ENCODE data around the gene SMG5.

Gene SMG5

DNA sequence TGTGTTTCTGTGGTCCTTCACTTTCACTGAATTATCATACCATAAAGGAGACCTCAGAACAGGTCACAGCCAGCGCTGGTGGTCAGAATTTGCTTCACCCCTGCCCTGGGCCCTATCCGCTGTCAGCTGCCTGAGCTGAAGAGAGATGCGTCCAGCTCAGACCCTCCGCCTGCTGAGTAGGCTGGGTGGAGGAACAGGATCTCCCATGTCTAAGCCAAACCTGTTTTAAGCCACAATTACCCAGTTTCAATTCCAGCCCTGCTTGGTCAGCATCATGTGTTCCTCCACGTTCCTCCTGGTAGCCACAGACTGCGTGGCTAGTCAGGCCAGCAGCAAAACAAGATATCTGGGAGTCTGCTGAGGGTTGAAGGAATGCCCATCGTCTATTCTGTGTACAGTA lies 54.1 kb downstream of the SMG5 start:
- ChIA-PET CTCF (interaction anchor here (1.0 to 8.7 kb wide), 3 partner anchors 74 to 136 kb away, joined by 3 to 210 read pairs (median 4); no protein-coding TSS in a partner anchor), POLR2A (interaction anchor here (0.9 kb wide), 1 partner anchor 35 kb away, joined by 3 read pairs; the partner anchor contains the start of gene SLC25A44)
- Histone ChIP-seq H3K4me3 (ENCODE audit: low read depth, low read length) (no peak overlapping the region), H3K36me3 (ENCODE audit: control insufficient read depth in 2 of 2, insufficient read depth in 1 of 2, low read length in 2 of 2) (peaks cover 4 to 18% of the 10 kb centered on the region in 2 experiments), H3K9me3 (ENCODE audit: control insufficient read depth, insufficient read depth, low read depth, low read length) (no peaks in the 10 kb centered on the region), H3K27ac (ENCODE audit: extremely low read depth, low read depth, low read length) (no peak overlapping the region), H3K4me1 (ENCODE audit: control insufficient read depth, insufficient read depth, low read length) (no peaks in the 10 kb centered on the region)
- TF ChIP-seq KLF7 (tag by site-specific recombination; IDR thresholded peaks at IDR 0.05; ENCODE audit: borderline replicate concordance): no peak

- no peak for TF ChIP-seq ZNF792 (tag by site-specific recombination; IDR thresholded peaks at IDR 0.05)
- TF ChIP-seq ZNF843 (tag by site-specific recombination; IDR thresholded peaks at IDR 0.05): no peak
- no peak for TF ChIP-seq ZNF596 (tag by site-specific recombination; IDR thresholded peaks at IDR 0.05)
- no peak for TF ChIP-seq MYNN (tag by site-specific recombination; IDR thresholded peaks at IDR 0.05; ENCODE audit: borderline replicate concordance)
- TF ChIP-seq ZNF239 (tag by site-specific recombination; IDR thresholded peaks at IDR 0.05): no peak
- H3K27ac ChIP-seq (ENCODE audit: extremely low read depth, low read depth, low read length): no peak overlapping the region
- no peaks in the 10 kb centered on the region for H3K9me3 ChIP-seq (ENCODE audit: control insufficient read depth, insufficient read depth, low read depth, low read length)
- ChIA-PET CTCF (interaction anchor here (1.2 to 8.7 kb wide), 8 partner anchors 11 to 135 kb away, joined by 4 to 210 read pairs (median 24); partner anchors contain the start of gene PMF1), POLR2A (no interaction called here)
- no peaks in the 10 kb centered on the region for H3K4me1 ChIP-seq (ENCODE audit: control insufficient read depth, insufficient read depth, low read length)
- H3K36me3 ChIP-seq (ENCODE audit: control insufficient read depth in 2 of 2, insufficient read depth in 1 of 2, low read length in 2 of 2): peaks cover 4 to 30% of the 10 kb centered on the region in 2 experiments
- no peak overlapping the region for H3K4me3 ChIP-seq (ENCODE audit: low read depth, low read length)
These were observed 55.8 kb downstream of the SMG5 start for GRCh38 chr1:156226782-156227181.

DNA sequence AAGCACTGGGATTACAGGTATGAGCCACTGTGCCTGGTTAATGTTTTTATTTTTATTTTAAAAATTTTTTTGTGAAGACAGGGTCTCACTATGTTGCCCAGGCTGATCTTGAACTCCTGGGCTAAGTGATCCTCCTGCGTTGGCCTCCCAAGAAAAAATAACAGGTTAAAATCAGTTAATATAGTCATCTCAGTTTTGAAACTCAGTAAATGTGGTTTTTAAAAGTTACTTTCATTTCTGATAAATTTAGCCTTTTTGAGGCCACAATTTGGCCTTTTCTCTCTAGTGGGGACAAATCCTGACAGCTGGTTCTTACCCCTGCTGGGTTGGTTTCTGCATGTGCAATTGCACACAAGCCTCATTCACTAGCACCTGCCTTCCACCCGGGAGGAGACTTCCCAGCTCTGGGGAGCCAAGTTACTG lies 56.5 kb downstream of the SMG5 start:
- H3K4me1 ChIP-seq (ENCODE audit: control insufficient read depth, insufficient read depth, low read length): no peaks in the 10 kb centered on the region
- H3K9me3 ChIP-seq (ENCODE audit: control insufficient read depth, insufficient read depth, low read depth, low read length): no peaks in the 10 kb centered on the region
- H3K4me3 ChIP-seq (ENCODE audit: low read depth, low read length): no peak overlapping the region
- ChIA-PET POLR2A (interaction anchor here (0.7 kb wide), 1 partner anchor 78 kb away, joined by 3 read pairs; no protein-coding TSS in a partner anchor), CTCF (interaction anchor here (0.6 to 8.7 kb wide), 18 partner anchors 12 to 166 kb away, joined by 3 to 210 read pairs (median 7); partner anchors contain the start of gene PMF1)
- H3K36me3 ChIP-seq (ENCODE audit: control insufficient read depth in 2 of 2, insufficient read depth in 1 of 2, low read length in 2 of 2): peaks cover 4 to 37% of the 10 kb centered on the region in 2 experiments
- TF ChIP-seq ZFHX2 (tag by site-specific recombination; conservative IDR thresholded peaks at IDR 0.05): no peak
- TF ChIP-seq ZSCAN23 (tag by site-specific recombination; IDR thresholded peaks at IDR 0.05): no peak
- H3K27ac ChIP-seq (ENCODE audit: extremely low read depth, low read depth, low read length): no peak overlapping the region

- Histone ChIP-seq H3K27ac (ENCODE audit: extremely low read depth, low read depth, low read length) (no peak overlapping the region), H3K9me3 (ENCODE audit: control insufficient read depth, insufficient read depth, low read depth, low read length) (no peaks in the 10 kb centered on the region), H3K36me3 (ENCODE audit: control insufficient read depth in 2 of 2, insufficient read depth in 1 of 2, low read length in 2 of 2) (peaks cover 5 to 40% of the 10 kb centered on the region in 2 experiments), H3K4me3 (ENCODE audit: low read depth, low read length) (no peak overlapping the region), H3K4me1 (ENCODE audit: control insufficient read depth, insufficient read depth, low read length) (no peaks in the 10 kb centered on the region)
- POLR2A ChIA-PET: interaction anchor here (0.6 to 1.9 kb wide), 5 partner anchors 13 to 195 kb away, joined by 3 to 14 read pairs (median 6); partner anchors contain the start of genes PMF1 and SMG5
- CTCF ChIA-PET: interaction anchor here (0.6 to 8.7 kb wide), 29 partner anchors 9 to 484 kb away, joined by 3 to 210 read pairs (median 6); partner anchors contain the start of genes GLMP, PMF1, SLC25A44 and SMG5
- TF ChIP-seq ZNF335 (tag by site-specific recombination; conservative IDR thresholded peaks at IDR 0.05) (peak; percentile 25; the same call in 1 of the 2 replicates), ZSCAN18 (tag by site-specific recombination; IDR thresholded peaks at IDR 0.05) (no peak), OSR2 (tag by site-specific recombination; IDR thresholded peaks at IDR 0.05) (no peak), ZNF302 (tag by site-specific recombination; IDR thresholded peaks at IDR 0.05; ENCODE audit: low read depth) (no peak), ZNF600 (tag by site-specific recombination; IDR thresholded peaks at IDR 0.05) (no peak), ZNF37A (tag by site-specific recombination; IDR thresholded peaks at IDR 0.05) (no peak), ZNF391 (tag by site-specific recombination; IDR thresholded peaks at IDR 0.05; ENCODE audit: borderline replicate concordance, low read depth) (no peak), SP3 (tag by site-specific recombination; IDR thresholded peaks at IDR 0.05) (no peak), BCL6B (tag by site-specific recombination; IDR thresholded peaks at IDR 0.05) (no peak)
- TF ChIP-seq, protein P1, sequence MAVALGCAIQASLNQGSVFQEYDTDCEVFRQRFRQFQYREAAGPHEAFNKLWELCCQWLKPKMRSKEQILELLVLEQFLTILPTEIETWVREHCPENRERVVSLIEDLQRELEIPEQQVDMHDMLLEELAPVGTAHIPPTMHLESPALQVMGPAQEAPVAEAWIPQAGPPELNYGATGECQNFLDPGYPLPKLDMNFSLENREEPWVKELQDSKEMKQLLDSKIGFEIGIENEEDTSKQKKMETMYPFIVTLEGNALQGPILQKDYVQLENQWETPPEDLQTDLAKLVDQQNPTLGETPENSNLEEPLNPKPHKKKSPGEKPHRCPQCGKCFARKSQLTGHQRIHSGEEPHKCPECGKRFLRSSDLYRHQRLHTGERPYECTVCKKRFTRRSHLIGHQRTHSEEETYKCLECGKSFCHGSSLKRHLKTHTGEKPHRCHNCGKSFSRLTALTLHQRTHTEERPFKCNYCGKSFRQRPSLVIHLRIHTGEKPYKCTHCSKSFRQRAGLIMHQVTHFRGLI (tag by site-specific recombination; IDR thresholded peaks at IDR 0.05): 0 out of 2 replicates have a peak, but pooled peaks have one; percentile 2
These were observed 57.0 kb downstream of the SMG5 start for GRCh38 chr1:156225677-156226014.

Measured in HEK293 (cell line).